GM18505 (cell line): ENCODE results near the gene ATP12A.

Source experiments
- ATAC-seq: cut with Tn5 transposase; IDR thresholded peaks from one replicate; pipeline ENCODE4 v1.9.1; 2021; ENCODE audit not compliant: unreplicated experiment
- POLR2A ChIP-seq: IDR thresholded peaks from 4 replicates; pipeline ENCODE4 v1.6.1; 2011; ENCODE audit warnings: borderline replicate concordance; ENCODE audit not compliant: insufficient read depth, insufficient read length; ENCODE audit errors: extremely low read depth

Gene ATP12A

GRCh38 chr13:24680258-24680920, at the start of gene ATP12A:
ATP12A (plus strand) TSS chr13:24680408; CDS start chr13:24680744, 336 bp downstream.
- no peak for TF ChIP-seq POLR2A
- no peak for ATAC-seq

- no peak for ATAC-seq
- TF ChIP-seq POLR2A = no peak
Measured at GRCh38 chr13:24630851-24631620, 49.2 kb upstream of the ATP12A start.

- no peak for ATAC-seq
- no peak for TF ChIP-seq POLR2A
Measured at GRCh38 chr13:24631922-24632321, 48.3 kb upstream of the ATP12A start.

- ATAC-seq = no peak
Measured at GRCh38 chr13:24632382-24633121, 47.7 kb upstream of the ATP12A start.

GRCh38 chr13:24636776-24637175, 43.4 kb upstream of the ATP12A start:
- TF ChIP-seq POLR2A = no peak
- ATAC-seq = no peak

More at GRCh38 chr13:24632382-24633121, 47.7 kb upstream of the ATP12A start:
- no peak for TF ChIP-seq POLR2A

- TF ChIP-seq POLR2A = no peak
- no peak for ATAC-seq
Measured at GRCh38 chr13:24638096-24638495, 42.1 kb upstream of the ATP12A start.

GRCh38 chr13:24640752-24641151, 39.5 kb upstream of the ATP12A start:
- no peak for TF ChIP-seq POLR2A
- ATAC-seq = no peak

- TF ChIP-seq POLR2A = no peak
- no peak for ATAC-seq
Measured at GRCh38 chr13:24642219-24642618, 38.0 kb upstream of the ATP12A start.

GRCh38 chr13:24644036-24644435, 36.2 kb upstream of the ATP12A start:
- ATAC-seq = no peak
- TF ChIP-seq POLR2A = no peak

- TF ChIP-seq POLR2A = no peak
- ATAC-seq = no peak
Measured at GRCh38 chr13:24648271-24648670, 31.9 kb upstream of the ATP12A start.

GRCh38 chr13:24648983-24649687, 31.1 kb upstream of the ATP12A start:
- no peak for TF ChIP-seq POLR2A
- no peak for ATAC-seq

- ATAC-seq = no peak
- no peak for TF ChIP-seq POLR2A
Measured at GRCh38 chr13:24649688-24650043, 30.5 kb upstream of the ATP12A start.

- no peak for ATAC-seq
- TF ChIP-seq POLR2A = no peak
Measured at GRCh38 chr13:24650161-24650560, 30.0 kb upstream of the ATP12A start.
